H1 (cell line): ENCODE measurements around the gene GNAO1.

Source experiments
- CEBPB ChIP-seq: IDR thresholded peaks from 2 replicates; pipeline ENCODE4 v1.6.1; 2012; ENCODE audit warnings: low read depth, low read length
- CREB1 ChIP-seq: IDR thresholded peaks from 2 replicates; pipeline ENCODE4 v1.6.1; 2012; ENCODE audit warnings: inconsistent platforms
- EGR1 ChIP-seq: IDR thresholded peaks from 2 replicates; pipeline ENCODE4 v1.6.1; 2011; ENCODE audit warnings: low read depth, low read length, borderline replicate concordance
- EP300 ChIP-seq, 2 experiments: IDR thresholded peaks; 1 replicate in 1 of 2; 2 replicates in 1 of 2; pipeline ENCODE4 v1.6.1; 2011 to 2012; ENCODE audit warnings: low read depth in 2 of 2, low read length in 2 of 2, mild to moderate bottlenecking in 2 of 2, borderline replicate concordance in 1 of 2, inconsistent platforms in 1 of 2, moderate library complexity in 1 of 2
- EZH2 ChIP-seq: fragments of 200-600 bp; sonication (generic); IDR thresholded peaks from 2 replicates; pipeline ENCODE4 v1.7.1; 2012; ENCODE audit warnings: low read depth, mild to moderate bottlenecking, moderate library complexity, low read length, inconsistent platforms; ENCODE audit not compliant: severe bottlenecking
- HDAC6 ChIP-seq: IDR thresholded peaks from one replicate; pipeline ENCODE4 v1.7.1; 2012; ENCODE audit warnings: low read depth, mild to moderate bottlenecking, inconsistent platforms, low read length, moderate library complexity
- POLR2AphosphoS5 ChIP-seq: IDR thresholded peaks from 2 replicates; pipeline ENCODE4 v1.6.1; 2011; ENCODE audit warnings: low read depth, low read length
- RXRA ChIP-seq: IDR thresholded peaks from 2 replicates; pipeline ENCODE4 v1.6.1; 2011; ENCODE audit warnings: low read depth, mild to moderate bottlenecking, low read length, moderate library complexity; ENCODE audit not compliant: insufficient read depth
- TF ChIP-seq, protein P1 (sequence below), 3 experiments: IDR thresholded peaks; 1 replicate in 2 of 3; 2 replicates in 1 of 3; pipeline versions ENCODE4 v1.5.1 to v1.6.1; 2011; ENCODE audit warnings: low read length in 3 of 3, mild to moderate bottlenecking in 3 of 3, inconsistent platforms in 2 of 3, low read depth in 1 of 3, moderate library complexity in 1 of 3; ENCODE audit not compliant: insufficient read depth in 1 of 3; ENCODE audit errors: control extremely low read depth in 1 of 3
- TF ChIP-seq, protein P2 (sequence below): IDR thresholded peaks from 2 replicates; pipeline ENCODE4 v1.6.1; 2012; ENCODE audit warnings: low read length, inconsistent platforms
- TF ChIP-seq, protein P3 (sequence below): fragments of 300-600 bp; sonication (generic); IDR thresholded peaks from 2 replicates; pipeline ENCODE4 v1.7.1; 2012; ENCODE audit warnings: low read length, moderate library complexity, mild to moderate bottlenecking, inconsistent platforms; ENCODE audit not compliant: insufficient replicate concordance
- TF ChIP-seq, protein P4 (sequence below): IDR thresholded peaks from 2 replicates; pipeline ENCODE4 v1.6.1; 2012; ENCODE audit warnings: inconsistent platforms

DNA sequence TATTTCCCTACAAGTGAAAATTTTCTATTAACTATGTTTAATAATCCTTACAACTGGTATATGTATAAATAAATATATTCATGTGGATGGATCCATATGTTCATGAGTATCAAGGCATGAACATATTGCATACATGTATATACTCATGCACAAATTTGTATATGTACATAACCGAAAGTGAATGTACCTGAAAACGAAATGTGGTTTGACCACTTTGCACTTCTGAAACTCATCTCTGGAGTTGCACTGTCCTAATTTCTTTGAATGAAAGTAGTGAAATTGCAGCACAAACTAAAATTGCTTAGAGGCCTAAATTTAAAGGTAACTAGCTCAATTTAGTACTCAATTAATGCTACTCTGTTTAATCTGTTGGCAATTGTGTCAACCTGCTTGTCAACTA, 27.4 kb upstream of the GNAO1 start:
- TF ChIP-seq, protein P1, sequence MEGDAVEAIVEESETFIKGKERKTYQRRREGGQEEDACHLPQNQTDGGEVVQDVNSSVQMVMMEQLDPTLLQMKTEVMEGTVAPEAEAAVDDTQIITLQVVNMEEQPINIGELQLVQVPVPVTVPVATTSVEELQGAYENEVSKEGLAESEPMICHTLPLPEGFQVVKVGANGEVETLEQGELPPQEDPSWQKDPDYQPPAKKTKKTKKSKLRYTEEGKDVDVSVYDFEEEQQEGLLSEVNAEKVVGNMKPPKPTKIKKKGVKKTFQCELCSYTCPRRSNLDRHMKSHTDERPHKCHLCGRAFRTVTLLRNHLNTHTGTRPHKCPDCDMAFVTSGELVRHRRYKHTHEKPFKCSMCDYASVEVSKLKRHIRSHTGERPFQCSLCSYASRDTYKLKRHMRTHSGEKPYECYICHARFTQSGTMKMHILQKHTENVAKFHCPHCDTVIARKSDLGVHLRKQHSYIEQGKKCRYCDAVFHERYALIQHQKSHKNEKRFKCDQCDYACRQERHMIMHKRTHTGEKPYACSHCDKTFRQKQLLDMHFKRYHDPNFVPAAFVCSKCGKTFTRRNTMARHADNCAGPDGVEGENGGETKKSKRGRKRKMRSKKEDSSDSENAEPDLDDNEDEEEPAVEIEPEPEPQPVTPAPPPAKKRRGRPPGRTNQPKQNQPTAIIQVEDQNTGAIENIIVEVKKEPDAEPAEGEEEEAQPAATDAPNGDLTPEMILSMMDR (IDR thresholded peaks at IDR 0.05; ENCODE audit: control extremely low read depth in 1 of 3, insufficient read depth in 1 of 3, low read depth in 1 of 3, low read length in 3 of 3): no peak
- TF ChIP-seq CEBPB (no peak), HDAC6 (no peak), POLR2AphosphoS5 (no peak), RXRA (no peak), EZH2 (no peak), EGR1 (no peak), EP300 (IDR thresholded peaks at IDR 0.05; ENCODE audit: borderline replicate concordance in 1 of 2, low read depth in 2 of 2, low read length in 2 of 2) (no peak), CREB1 (no peak)
- TF ChIP-seq, protein P2, sequence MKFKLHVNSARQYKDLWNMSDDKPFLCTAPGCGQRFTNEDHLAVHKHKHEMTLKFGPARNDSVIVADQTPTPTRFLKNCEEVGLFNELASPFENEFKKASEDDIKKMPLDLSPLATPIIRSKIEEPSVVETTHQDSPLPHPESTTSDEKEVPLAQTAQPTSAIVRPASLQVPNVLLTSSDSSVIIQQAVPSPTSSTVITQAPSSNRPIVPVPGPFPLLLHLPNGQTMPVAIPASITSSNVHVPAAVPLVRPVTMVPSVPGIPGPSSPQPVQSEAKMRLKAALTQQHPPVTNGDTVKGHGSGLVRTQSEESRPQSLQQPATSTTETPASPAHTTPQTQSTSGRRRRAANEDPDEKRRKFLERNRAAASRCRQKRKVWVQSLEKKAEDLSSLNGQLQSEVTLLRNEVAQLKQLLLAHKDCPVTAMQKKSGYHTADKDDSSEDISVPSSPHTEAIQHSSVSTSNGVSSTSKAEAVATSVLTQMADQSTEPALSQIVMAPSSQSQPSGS: no peak
- TF ChIP-seq, protein P3, sequence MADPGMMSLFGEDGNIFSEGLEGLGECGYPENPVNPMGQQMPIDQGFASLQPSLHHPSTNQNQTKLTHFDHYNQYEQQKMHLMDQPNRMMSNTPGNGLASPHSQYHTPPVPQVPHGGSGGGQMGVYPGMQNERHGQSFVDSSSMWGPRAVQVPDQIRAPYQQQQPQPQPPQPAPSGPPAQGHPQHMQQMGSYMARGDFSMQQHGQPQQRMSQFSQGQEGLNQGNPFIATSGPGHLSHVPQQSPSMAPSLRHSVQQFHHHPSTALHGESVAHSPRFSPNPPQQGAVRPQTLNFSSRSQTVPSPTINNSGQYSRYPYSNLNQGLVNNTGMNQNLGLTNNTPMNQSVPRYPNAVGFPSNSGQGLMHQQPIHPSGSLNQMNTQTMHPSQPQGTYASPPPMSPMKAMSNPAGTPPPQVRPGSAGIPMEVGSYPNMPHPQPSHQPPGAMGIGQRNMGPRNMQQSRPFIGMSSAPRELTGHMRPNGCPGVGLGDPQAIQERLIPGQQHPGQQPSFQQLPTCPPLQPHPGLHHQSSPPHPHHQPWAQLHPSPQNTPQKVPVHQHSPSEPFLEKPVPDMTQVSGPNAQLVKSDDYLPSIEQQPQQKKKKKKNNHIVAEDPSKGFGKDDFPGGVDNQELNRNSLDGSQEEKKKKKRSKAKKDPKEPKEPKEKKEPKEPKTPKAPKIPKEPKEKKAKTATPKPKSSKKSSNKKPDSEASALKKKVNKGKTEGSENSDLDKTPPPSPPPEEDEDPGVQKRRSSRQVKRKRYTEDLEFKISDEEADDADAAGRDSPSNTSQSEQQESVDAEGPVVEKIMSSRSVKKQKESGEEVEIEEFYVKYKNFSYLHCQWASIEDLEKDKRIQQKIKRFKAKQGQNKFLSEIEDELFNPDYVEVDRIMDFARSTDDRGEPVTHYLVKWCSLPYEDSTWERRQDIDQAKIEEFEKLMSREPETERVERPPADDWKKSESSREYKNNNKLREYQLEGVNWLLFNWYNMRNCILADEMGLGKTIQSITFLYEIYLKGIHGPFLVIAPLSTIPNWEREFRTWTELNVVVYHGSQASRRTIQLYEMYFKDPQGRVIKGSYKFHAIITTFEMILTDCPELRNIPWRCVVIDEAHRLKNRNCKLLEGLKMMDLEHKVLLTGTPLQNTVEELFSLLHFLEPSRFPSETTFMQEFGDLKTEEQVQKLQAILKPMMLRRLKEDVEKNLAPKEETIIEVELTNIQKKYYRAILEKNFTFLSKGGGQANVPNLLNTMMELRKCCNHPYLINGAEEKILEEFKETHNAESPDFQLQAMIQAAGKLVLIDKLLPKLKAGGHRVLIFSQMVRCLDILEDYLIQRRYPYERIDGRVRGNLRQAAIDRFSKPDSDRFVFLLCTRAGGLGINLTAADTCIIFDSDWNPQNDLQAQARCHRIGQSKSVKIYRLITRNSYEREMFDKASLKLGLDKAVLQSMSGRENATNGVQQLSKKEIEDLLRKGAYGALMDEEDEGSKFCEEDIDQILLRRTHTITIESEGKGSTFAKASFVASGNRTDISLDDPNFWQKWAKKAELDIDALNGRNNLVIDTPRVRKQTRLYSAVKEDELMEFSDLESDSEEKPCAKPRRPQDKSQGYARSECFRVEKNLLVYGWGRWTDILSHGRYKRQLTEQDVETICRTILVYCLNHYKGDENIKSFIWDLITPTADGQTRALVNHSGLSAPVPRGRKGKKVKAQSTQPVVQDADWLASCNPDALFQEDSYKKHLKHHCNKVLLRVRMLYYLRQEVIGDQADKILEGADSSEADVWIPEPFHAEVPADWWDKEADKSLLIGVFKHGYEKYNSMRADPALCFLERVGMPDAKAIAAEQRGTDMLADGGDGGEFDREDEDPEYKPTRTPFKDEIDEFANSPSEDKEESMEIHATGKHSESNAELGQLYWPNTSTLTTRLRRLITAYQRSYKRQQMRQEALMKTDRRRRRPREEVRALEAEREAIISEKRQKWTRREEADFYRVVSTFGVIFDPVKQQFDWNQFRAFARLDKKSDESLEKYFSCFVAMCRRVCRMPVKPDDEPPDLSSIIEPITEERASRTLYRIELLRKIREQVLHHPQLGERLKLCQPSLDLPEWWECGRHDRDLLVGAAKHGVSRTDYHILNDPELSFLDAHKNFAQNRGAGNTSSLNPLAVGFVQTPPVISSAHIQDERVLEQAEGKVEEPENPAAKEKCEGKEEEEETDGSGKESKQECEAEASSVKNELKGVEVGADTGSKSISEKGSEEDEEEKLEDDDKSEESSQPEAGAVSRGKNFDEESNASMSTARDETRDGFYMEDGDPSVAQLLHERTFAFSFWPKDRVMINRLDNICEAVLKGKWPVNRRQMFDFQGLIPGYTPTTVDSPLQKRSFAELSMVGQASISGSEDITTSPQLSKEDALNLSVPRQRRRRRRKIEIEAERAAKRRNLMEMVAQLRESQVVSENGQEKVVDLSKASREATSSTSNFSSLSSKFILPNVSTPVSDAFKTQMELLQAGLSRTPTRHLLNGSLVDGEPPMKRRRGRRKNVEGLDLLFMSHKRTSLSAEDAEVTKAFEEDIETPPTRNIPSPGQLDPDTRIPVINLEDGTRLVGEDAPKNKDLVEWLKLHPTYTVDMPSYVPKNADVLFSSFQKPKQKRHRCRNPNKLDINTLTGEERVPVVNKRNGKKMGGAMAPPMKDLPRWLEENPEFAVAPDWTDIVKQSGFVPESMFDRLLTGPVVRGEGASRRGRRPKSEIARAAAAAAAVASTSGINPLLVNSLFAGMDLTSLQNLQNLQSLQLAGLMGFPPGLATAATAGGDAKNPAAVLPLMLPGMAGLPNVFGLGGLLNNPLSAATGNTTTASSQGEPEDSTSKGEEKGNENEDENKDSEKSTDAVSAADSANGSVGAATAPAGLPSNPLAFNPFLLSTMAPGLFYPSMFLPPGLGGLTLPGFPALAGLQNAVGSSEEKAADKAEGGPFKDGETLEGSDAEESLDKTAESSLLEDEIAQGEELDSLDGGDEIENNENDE: no peak
- TF ChIP-seq, protein P4, sequence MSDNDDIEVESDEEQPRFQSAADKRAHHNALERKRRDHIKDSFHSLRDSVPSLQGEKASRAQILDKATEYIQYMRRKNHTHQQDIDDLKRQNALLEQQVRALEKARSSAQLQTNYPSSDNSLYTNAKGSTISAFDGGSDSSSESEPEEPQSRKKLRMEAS: no peak
